HepG2 (cell line): ENCODE results near the gene H2AZ2. TPM values are rescaled to one million over a fixed set of nuclear protein-coding genes. Genes with fewer than 3 reads are reported as not detected.
A peak's percentile ranks its signal among the peaks of the same experiment; 100 is the strongest.

ENCODE experiments used
- ASH2L ChIP-seq: fragments of 300-600, 200-600 bp; sonication (generic); IDR thresholded peaks from 2 replicates; pipeline ENCODE4 v1.7.0; 2017; ENCODE audit warnings: low read depth, mild to moderate bottlenecking, moderate library complexity, mixed read lengths, low read length; ENCODE audit not compliant: insufficient read length
- ELF3 ChIP-seq: IDR thresholded peaks from 2 replicates; pipeline ENCODE4 v1.6.1; 2016; ENCODE audit warnings: missing genetic modification reagents, missing compliant biosample characterization
- GABPB1 ChIP-seq: IDR thresholded peaks from 2 replicates; pipeline ENCODE4 v1.6.1; 2016; ENCODE audit warnings: mild to moderate bottlenecking, missing genetic modification reagents, moderate library complexity, missing compliant biosample characterization
- GMEB1 ChIP-seq: sonication (generic); formaldehyde crosslinking; IDR thresholded peaks from 2 replicates; pipeline ENCODE4 v1.5.1; 2020; ENCODE audit warnings: missing genetic modification reagents, mild to moderate bottlenecking, borderline replicate concordance
- MEIS1 ChIP-seq: sonication (generic); formaldehyde crosslinking; IDR thresholded peaks from 2 replicates; pipeline ENCODE4 v1.9.0; 2021; ENCODE audit warnings: mild to moderate bottlenecking, missing genetic modification reagents, moderate library complexity, borderline replicate concordance
- NFIB ChIP-seq: sonication (generic); formaldehyde crosslinking; IDR thresholded peaks from 2 replicates; pipeline ENCODE4 v1.9.0; 2021; ENCODE audit warnings: missing genetic modification reagents, mild to moderate bottlenecking, borderline replicate concordance
- PPARG ChIP-seq: conservative IDR thresholded peaks from 2 replicates; pipeline ENCODE4 v1.6.1; 2016; ENCODE audit warnings: missing biosample characterization, missing genetic modification reagents
- PRDM4 ChIP-seq: sonication (generic); formaldehyde crosslinking; IDR thresholded peaks from 2 replicates; pipeline ENCODE4 v1.9.0; 2021; ENCODE audit warnings: missing genetic modification reagents, borderline replicate concordance
- RCOR2 ChIP-seq: IDR thresholded peaks from 2 replicates; pipeline ENCODE4 v1.6.1; 2016; ENCODE audit warnings: missing biosample characterization, missing genetic modification reagents
- RFX5 ChIP-seq: IDR thresholded peaks from 2 replicates; pipeline ENCODE4 v1.6.1; 2011; ENCODE audit warnings: low read depth, low read length, improper control_type of control experiment
- SATB2 ChIP-seq: sonication (generic); formaldehyde crosslinking; IDR thresholded peaks from 2 replicates; pipeline ENCODE4 v1.5.0; 2020; ENCODE audit warnings: missing genetic modification reagents
- SRF ChIP-seq: IDR thresholded peaks from 2 replicates; pipeline ENCODE4 v1.6.1; 2011; ENCODE audit warnings: mild to moderate bottlenecking, low read depth, low read length, moderate library complexity
- TOE1 ChIP-seq: sonication (generic); formaldehyde crosslinking; IDR thresholded peaks from 2 replicates; pipeline ENCODE4 v1.4.0; 2020; ENCODE audit warnings: mild to moderate bottlenecking, missing genetic modification reagents
- ZBTB2 ChIP-seq: sonication (generic); formaldehyde crosslinking; IDR thresholded peaks from 2 replicates; pipeline ENCODE4 v1.8.0; 2022; ENCODE audit warnings: low read depth, missing genetic modification reagents
- ZBTB25 ChIP-seq: IDR thresholded peaks from 2 replicates; pipeline ENCODE4 v1.6.1; 2018; ENCODE audit warnings: missing genetic modification reagents
- ZKSCAN8 ChIP-seq: IDR thresholded peaks from 2 replicates; pipeline ENCODE4 v1.6.1; 2016; ENCODE audit warnings: borderline replicate concordance, missing genetic modification reagents, missing compliant biosample characterization
- ZNF331 ChIP-seq: sonication (generic); formaldehyde crosslinking; IDR thresholded peaks from 2 replicates; pipeline ENCODE4 v1.4.0; 2020; ENCODE audit warnings: missing genetic modification reagents
- ZNF441 ChIP-seq: sonication (generic); formaldehyde crosslinking; IDR thresholded peaks from 2 replicates; pipeline ENCODE4 v1.7.0; 2021; ENCODE audit warnings: missing genetic modification reagents, borderline replicate concordance
- ZNF513 ChIP-seq: sonication (generic); formaldehyde crosslinking; conservative IDR thresholded peaks from 2 replicates; pipeline ENCODE4 v1.5.0; 2020; ENCODE audit warnings: missing genetic modification reagents
- ZNF660 ChIP-seq: sonication (generic); formaldehyde crosslinking; IDR thresholded peaks from 2 replicates; pipeline ENCODE4 v1.5.1; 2020; ENCODE audit warnings: mild to moderate bottlenecking, low read depth, missing genetic modification reagents, borderline replicate concordance
- ZNF674 ChIP-seq: sonication (generic); formaldehyde crosslinking; IDR thresholded peaks from 2 replicates; pipeline ENCODE4 v1.5.0; 2020; ENCODE audit warnings: low read depth, mild to moderate bottlenecking, missing genetic modification reagents
- ZNF839 ChIP-seq: sonication (generic); formaldehyde crosslinking; IDR thresholded peaks from 2 replicates; pipeline ENCODE4 v1.4.0; 2020; ENCODE audit warnings: missing genetic modification reagents, mild to moderate bottlenecking, borderline replicate concordance
- ZSCAN9 ChIP-seq: IDR thresholded peaks from 2 replicates; pipeline ENCODE4 v1.6.1; 2016; ENCODE audit warnings: borderline replicate concordance
- polyA plus RNA-seq, 8 experiments: library from polyadenylated mRNA; depleted of rRNA in 3 of 8; stranded (reverse) in 7 of 8; unstranded in 1 of 8; fragments of >200 nt; fragmentation: Illumina TruSeq in 4 of 8; extraction: Trizol in 4 of 8; gene quantifications; 2 replicates each; pipeline versions ENCODE4 v1.2.1 to v1.2.3, GENCODE V29; 2011 to 2016; ENCODE audit warnings: low read depth in 4 of 8, missing spikeins in 1 of 8, mixed read lengths in 1 of 8; ENCODE audit not compliant: insufficient read depth in 1 of 8
- total RNA-seq, 5 experiments: library from RNA; depleted of rRNA; stranded (reverse); fragments of >200 nt; fragmentation: Illumina TruSeq; extraction: Trizol; gene quantifications; 2 replicates each; pipeline ENCODE4 v1.2.3, GENCODE V29; 2016; ENCODE audit warnings: low read depth in 1 of 5

The H2AZ2 gene
- total and polyA plus RNA-seq, 2 of the 13 experiments (the other 11 are each of a cell fraction or from before 2014, with no cell fraction given) = 121 to 223 TPM

GRCh38 chr7:44796034-44796503 is 51.8 kb downstream of the H2AZ2 start (continued):
- TF ChIP-seq ZBTB2 = 0 out of 2 replicates have a peak, but pooled peaks have one; percentile 30
- TF ChIP-seq GABPB1 (CRISPR knock-in tag) = peak; percentile 86
- no peak for TF ChIP-seq ZNF331 (CRISPR knock-in tag)
- TF ChIP-seq ZNF660 (CRISPR knock-in tag) = no peak
- TF ChIP-seq ZNF513 (CRISPR knock-in tag) = no peak
- peak; percentile 88; the same call in 1 of the 2 replicates for TF ChIP-seq MEIS1 (CRISPR knock-in tag)
- peak; percentile 33; the same call in 1 of the 2 replicates for TF ChIP-seq ZNF441
- no peak for TF ChIP-seq PRDM4
- no peak for TF ChIP-seq TOE1
- TF ChIP-seq GMEB1 (CRISPR knock-in tag) = no peak
- TF ChIP-seq ZKSCAN8 (CRISPR knock-in tag) = no peak
- peak; percentile 36; the same call in 1 of the 2 replicates for TF ChIP-seq ZBTB25 (CRISPR knock-in tag)
- TF ChIP-seq ZNF839 = peak; percentile 66; the same call in 1 of the 2 replicates
- no peak for TF ChIP-seq NFIB (CRISPR knock-in tag)
- TF ChIP-seq ZSCAN9 (CRISPR knock-in tag) = no peak
- TF ChIP-seq SATB2 = no peak
- no peak for TF ChIP-seq ZNF674 (CRISPR knock-in tag)
- peak; percentile 13 for TF ChIP-seq ELF3 (CRISPR knock-in tag)
- no peak for TF ChIP-seq SRF
- no peak for TF ChIP-seq PPARG
- no peak for TF ChIP-seq RFX5
- TF ChIP-seq RCOR2 (CRISPR knock-in tag) = peak; percentile 66; the same call in 1 of the 2 replicates
- TF ChIP-seq ASH2L = peak; percentile 55
